GM18519 (cell line): ENCODE measurements around the gene UVSSA.
"Not testable (repeated sequence)": the region's sequence is repeated elsewhere in the genome, so short reads cannot be mapped to it uniquely, and the experiment has no call there.

Experiments
- ATAC-seq: cut with Tn5 transposase; IDR thresholded peaks from one replicate; pipeline ENCODE4 v1.9.1; 2021; ENCODE audit warnings: mild to moderate bottlenecking, moderate library complexity; ENCODE audit not compliant: unreplicated experiment, low FRiP score

The UVSSA gene

DNA sequence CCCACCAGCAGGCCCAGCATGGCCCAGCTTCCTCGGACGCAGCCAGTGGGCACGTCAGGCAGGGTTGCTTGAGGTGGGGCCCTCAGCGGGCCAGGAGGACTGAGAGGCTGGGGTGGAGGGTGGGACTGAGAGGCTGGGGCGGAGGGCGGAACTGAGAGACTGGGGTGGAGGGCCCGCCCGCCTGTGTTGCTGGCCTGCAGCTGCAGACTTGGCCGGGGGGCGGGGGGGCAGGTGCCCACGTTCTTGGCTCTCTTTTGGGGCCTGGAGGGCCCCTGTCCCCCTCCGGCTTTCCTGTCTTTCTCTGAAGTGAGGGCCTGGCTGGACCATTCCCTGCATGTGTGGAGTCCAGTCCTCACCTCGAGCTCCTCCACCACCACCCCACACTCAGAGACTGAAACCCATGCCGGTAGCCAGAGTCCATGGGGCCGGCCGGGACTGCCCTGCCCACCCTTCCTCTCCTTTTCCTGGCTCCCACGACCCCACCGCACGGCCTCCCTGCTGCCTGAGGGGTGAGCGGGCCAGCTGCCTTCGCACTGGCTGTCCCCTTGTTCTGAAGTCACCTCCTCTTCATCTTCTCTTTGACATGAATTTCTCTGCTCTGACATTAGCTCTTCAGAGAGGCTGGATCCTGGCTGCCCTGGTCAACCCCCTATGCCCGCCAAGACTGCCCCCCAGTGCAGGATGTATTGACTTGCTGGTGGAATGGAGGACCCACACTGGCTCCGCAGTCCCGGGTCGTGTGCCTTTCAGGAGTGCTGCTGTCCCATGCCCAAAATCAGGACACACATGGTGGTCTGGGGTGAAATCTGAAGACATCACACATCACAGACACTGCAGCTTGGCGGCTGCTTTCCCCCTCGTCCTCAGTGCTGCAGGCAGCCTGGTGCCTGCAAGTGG is 69.3 kb downstream of the UVSSA start:
- no peak for ATAC-seq

DNA sequence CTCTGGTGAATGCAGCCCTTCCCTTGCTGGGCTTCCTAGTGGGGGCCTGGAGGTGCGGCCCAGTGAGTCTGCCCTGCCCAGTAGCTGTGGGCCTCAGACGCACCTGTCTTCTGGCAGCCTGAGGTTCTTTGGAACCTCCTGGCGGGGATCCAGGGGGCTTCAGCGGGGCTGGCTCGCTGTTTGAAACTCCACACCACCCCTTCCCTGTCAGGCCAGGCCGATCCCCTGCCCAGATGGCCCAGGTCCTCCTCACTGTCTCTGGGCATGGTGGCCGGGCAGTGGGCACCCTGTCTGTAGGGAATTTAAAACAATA is 69.9 kb downstream of the UVSSA start:
- no peak for ATAC-seq

DNA sequence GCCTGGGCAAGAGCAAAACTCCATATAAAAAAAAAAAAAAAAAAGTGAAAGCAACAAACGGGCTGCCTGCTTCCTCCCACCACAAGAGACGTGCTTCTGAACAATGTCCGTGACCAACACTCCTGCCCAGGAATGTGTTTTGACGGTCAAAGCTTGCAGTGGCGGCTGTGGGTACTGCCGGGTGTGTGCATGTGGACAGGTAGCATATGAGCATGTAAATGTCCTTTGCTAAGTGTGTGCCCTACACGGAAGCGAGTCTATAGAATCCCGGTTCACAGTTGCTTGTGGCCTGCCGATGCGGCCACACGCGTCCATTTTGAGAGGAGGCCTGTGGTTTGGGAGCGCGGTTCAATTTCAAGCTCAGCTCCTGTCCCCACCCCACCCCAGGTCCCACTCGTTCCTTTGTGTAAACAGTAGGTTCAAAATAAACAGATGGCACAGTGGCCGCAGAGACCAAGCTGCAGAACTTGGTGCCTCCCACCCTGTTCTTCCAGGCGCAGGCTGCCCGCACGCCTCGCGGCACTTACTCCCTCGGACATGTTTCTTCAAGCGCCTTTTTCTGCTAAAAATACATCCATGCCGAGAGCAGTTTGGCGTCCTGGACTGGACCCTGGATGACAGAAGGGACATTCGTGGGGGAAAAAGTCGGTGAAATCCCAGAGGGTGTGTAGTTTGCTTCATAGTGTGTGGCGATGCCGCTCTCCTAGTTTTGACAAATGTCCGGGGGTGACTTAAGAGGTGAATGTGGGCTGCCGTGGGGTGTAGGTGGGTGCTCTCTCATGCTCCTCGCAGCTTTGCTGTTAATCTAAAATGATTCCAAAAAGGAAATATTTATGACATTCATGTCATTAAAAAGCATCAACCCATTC is 70.7 kb downstream of the UVSSA start:
- ATAC-seq, result no peak

DNA sequence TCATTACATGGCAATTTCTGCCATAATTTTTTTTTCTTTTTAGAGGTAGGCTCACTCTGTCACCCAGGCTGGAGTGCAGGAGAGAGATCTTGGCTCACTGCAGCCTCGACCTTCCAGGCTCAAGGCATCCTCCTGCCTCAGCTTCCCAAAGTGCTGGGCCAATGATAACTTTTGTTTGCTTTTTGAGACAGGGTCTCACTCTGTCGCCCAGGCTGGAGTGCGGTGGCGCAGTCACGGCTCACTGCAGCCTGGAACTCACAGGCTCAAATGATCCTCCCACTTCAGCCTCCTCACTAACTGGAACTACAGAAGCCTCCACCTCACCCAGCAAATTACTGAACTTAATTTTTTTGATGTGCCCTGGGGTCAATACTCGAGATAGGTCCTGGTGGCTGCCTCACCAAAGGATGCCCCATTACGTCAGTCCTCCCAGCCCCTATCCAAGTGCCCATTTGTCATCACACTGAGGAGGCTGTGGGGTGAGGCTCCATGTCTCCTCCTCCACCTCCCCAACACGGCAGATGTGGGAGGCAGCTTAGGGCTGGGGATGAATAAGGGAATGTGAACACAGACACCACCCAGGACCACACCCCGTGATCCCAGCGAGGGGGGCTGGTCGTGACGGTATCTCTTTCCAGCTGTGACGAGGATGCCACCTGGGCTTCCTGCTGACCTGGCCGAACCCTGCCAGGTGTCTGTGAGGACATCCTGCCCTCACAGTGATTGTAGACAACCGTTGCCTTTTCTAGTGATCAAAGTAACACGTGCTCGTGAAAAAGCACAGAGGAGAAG is 71.7 kb downstream of the UVSSA start:
- no peak for ATAC-seq

DNA sequence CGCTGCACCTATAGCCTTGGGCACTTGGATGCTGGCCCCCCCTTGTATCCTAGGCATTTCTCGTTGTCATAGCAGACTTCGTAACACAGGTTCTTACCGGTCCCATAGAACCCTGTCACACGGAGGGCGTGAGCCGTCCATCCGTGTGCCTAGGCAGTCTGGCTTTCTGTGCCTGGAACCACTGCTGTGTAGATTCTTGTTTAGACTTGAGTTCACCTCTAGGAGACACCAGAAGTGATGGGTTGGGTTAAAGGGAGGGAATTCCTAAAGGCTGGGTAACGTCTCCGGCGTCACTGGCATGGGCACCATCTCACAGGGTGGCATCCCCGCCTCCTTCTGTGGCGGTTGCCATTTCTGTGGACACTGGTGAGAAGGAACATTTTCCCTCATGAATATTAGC is 72.7 kb downstream of the UVSSA start:
- no peak for ATAC-seq

DNA sequence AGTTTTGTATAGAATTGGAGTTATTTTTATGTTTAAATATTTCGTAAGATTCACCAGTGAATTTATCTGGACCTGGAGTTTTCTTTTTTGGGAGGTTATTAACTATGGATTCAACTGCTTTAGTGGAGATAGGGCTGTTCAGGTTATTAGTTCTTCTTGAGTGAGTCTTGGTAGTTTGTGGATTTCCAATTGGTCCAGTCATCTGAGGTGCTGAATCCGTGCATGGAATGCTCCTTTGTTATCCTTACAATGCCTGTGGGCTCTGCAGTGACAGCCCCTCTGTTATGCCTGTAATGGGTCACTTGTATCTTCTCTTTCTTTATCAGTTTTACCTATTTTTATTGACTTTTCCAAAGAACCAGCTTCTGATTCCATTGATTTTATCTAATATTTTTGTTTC is 74.6 kb downstream of the UVSSA start:
- ATAC-seq, result no peak

DNA sequence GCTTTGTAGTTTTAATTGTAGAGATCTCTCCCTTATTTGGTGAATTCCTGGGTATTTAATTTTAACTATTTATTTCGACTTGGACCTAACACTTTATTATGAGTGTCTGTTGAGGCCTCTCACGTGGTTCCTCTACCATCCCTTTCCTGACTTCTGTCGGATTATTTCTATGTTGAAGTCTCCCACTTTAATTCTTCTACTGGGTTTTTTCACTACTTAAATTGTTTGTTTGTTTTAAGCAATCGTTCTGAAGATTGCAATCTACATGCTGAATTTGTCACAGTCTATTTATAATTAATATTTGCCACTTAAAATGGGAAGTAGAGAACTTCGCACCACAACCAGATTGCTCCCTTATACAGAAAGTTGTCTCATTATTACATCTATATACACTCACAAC is 80.0 kb downstream of the UVSSA start:
- no peak for ATAC-seq

DNA sequence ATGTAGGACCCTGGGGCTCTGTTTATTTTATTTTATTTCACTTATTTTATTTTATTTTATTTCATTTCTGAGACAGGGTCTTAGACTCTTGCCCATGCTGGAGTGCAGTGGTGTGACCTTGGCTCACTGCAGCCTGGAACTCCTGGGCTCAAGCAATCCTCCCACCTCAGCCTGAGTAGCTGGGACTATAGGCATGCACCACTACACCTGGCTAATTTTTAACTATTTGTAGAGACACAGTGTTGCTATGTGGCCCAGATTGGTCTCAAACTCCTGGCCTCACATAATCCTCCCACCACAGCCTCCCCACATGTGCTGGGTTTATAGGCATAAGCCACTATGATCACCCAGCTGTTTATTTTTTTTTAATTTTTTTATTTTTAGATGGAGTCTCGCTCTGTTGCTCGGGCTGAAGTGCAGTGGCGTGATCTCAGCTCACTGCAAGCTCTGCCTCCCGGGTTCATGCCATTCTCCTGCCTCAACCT is 96.7 kb downstream of the UVSSA start:
- not testable (repeated sequence) for ATAC-seq
